ENCODE measurements around the gene AVPR2.

The AVPR2 gene

GRCh38 chrX:153952373-153953026, 48.0 kb downstream of the AVPR2 start:
- no peak for DNase-seq (ENCODE audit: low read depth in 2 of 2)

GRCh38 chrX:153953342-153953830, 48.9 kb downstream of the AVPR2 start:
- DNase-seq (ENCODE audit: low read depth in 2 of 2), result peak; percentile 63 to 74

GRCh38 chrX:153953892-153954557, 49.6 kb downstream of the AVPR2 start:
- DNase-seq (ENCODE audit: low read depth in 2 of 2), result no peak

GRCh38 chrX:153954558-153955227, 50.2 kb downstream of the AVPR2 start:
- DNase-seq (ENCODE audit: low read depth in 2 of 2), result no peak

GRCh38 chrX:153955228-153955732, 50.8 kb downstream of the AVPR2 start:
- DNase-seq (ENCODE audit: low read depth in 2 of 2), result no peak

GRCh38 chrX:153956044-153956907, 51.8 kb downstream of the AVPR2 start:
- no peak for DNase-seq (ENCODE audit: low read depth in 2 of 2)

Measured in stimulated activated CD4-positive, alpha-beta T cell treated with anti-CD3 and anti-CD28 coated beads, Interleukin-4, amount 100 ng/mL, for 48 hours (primary cell).